PC-9 (cell line): ENCODE results near the gene SLC17A7. TPM values are rescaled to one million over a fixed set of nuclear protein-coding genes. Genes with fewer than 3 reads are reported as not detected.

Source experiments
- BruUV-seq: library from RNA; stranded (reverse); fragments of 400-500 nt; replicated peaks from 2 replicates; lab custom pipeline; 2021; lab: Mats Ljungman, UMichigan
- CTCF ChIA-PET: fragments of 300-600 bp; sonication (Branson Sonifier 250); formaldehyde crosslinking; loops from one replicate; lab custom pipeline; 2022; ENCODE audit warnings: antibody characterized with exemption; lab: Charles Lee
- POLR2A ChIA-PET: fragments of 300-600 bp; sonication (Branson Sonifier 250); formaldehyde crosslinking; loops from one replicate; lab custom pipeline; 2022; ENCODE audit warnings: antibody characterized with exemption; ENCODE audit not compliant: unreplicated experiment; lab: Charles Lee
- DNase-seq, 2 experiments: peaks; one replicate each; pipeline versions ENCODE4 v3.0.0 to v3.0.0-alpha.2; 2015 to 2022; ENCODE audit warnings: mixed read lengths in 1 of 2
- H2AFZ ChIP-seq: fragments of 200-600 bp; sonication (generic); 2 replicates; pipeline ENCODE4 v1.8.1; 2017; ENCODE audit warnings: antibody characterized with exemption
- H3F3A ChIP-seq: fragments of 200-600 bp; sonication (generic); 2 replicates; pipeline ENCODE4 v1.8.1; 2017; ENCODE audit warnings: antibody characterized with exemption, mild to moderate bottlenecking, low read depth; ENCODE audit not compliant: insufficient read depth
- H3K27ac ChIP-seq: fragments of 200-600 bp; sonication (generic); 2 replicates; pipeline ENCODE4 v1.6.1; 2016; ENCODE audit warnings: mixed run types
- H3K27me3 ChIP-seq: fragments of 200-600 bp; sonication (generic); 2 replicates; pipeline ENCODE4 v1.6.1; 2016; ENCODE audit warnings: low read depth, mixed run types; ENCODE audit not compliant: insufficient read depth
- H3K36me3 ChIP-seq: fragments of 200-600 bp; sonication (generic); 2 replicates; pipeline ENCODE4 v1.6.1; 2016; ENCODE audit warnings: low read depth, mixed run types
- H3K4me1 ChIP-seq: fragments of 200-600 bp; sonication (generic); replicated peaks from 2 replicates; pipeline ENCODE4 v1.6.1; 2016; ENCODE audit warnings: mixed run types; ENCODE audit not compliant: insufficient read depth
- H3K4me2 ChIP-seq: fragments of 200-600 bp; sonication (generic); 2 replicates; pipeline ENCODE4 v1.6.1; 2017; ENCODE audit warnings: mixed run types
- H3K4me3 ChIP-seq: fragments of 200-600 bp; sonication (generic); 2 replicates; pipeline ENCODE4 v1.6.1; 2016; ENCODE audit warnings: mixed run types
- H3K79me2 ChIP-seq: fragments of 200-600 bp; sonication (generic); 2 replicates; pipeline ENCODE4 v1.6.1; 2017; ENCODE audit warnings: low read depth, mixed run types
- H3K9me2 ChIP-seq: fragments of 200-600 bp; sonication (generic); 2 replicates; pipeline ENCODE4 v1.8.1; 2017; ENCODE audit warnings: mild to moderate bottlenecking; ENCODE audit not compliant: insufficient read depth
- H3K9me3 ChIP-seq: fragments of 200-600 bp; sonication (generic); 2 replicates; pipeline ENCODE4 v1.8.1; 2016; ENCODE audit warnings: low read depth; ENCODE audit not compliant: insufficient read depth
- H4K20me1 ChIP-seq: fragments of 200-600 bp; sonication (generic); 2 replicates; pipeline ENCODE4 v1.8.1; 2017; ENCODE audit not compliant: insufficient read depth
- CTCF ChIP-seq: fragments of 200-600 bp; sonication (generic); conservative IDR thresholded peaks from 2 replicates; pipeline ENCODE4 v1.6.1; 2017; ENCODE audit warnings: mixed run types, antibody characterized with exemption, mild to moderate bottlenecking, moderate library complexity
- EZH2 ChIP-seq: fragments of 200-600 bp; sonication (generic); IDR thresholded peaks from 2 replicates; pipeline ENCODE4 v1.8.0; 2017; ENCODE audit warnings: antibody characterized with exemption, low read depth
- intact Hi-C: fragments of 100-400 bp; cut with micrococcal nuclease; formaldehyde crosslinking; loops from one replicate; pipeline ENCODE4 v1.10.0; 2022; ENCODE audit not compliant: unreplicated experiment
- total RNA-seq: library from RNA; stranded (reverse); gene quantifications from 2 replicates; pipeline ENCODE4 v1.2.3, GENCODE V29; 2021

SLC17A7 gene
- total RNA-seq, 1 experiment from 2014 or later = 0.68 TPM

- H3K27me3 ChIP-seq = peaks cover 90% of the 10 kb centered on the region
- DNase-seq = no peak
- no peak overlapping the region for H3K4me2 ChIP-seq
- no peaks in the 10 kb centered on the region for H3F3A ChIP-seq
- H2AFZ ChIP-seq = no peak overlapping the region
- BruUV-seq = no TSS peak
- no peaks in the 10 kb centered on the region for H3K36me3 ChIP-seq
- POLR2A ChIA-PET = no interaction called here
- no peak overlapping the region for H3K4me3 ChIP-seq
- intact Hi-C loops = no loop called here
- CTCF ChIA-PET = no interaction called here
- TF ChIP-seq EZH2 (no peak), CTCF (no peak)
- H4K20me1 ChIP-seq = no peaks in the 10 kb centered on the region
- H3K27ac ChIP-seq = no peak overlapping the region
- no peaks in the 10 kb centered on the region for H3K4me1 ChIP-seq
- H3K9me2 ChIP-seq = no peaks in the 10 kb centered on the region
- H3K9me3 ChIP-seq = no peaks in the 10 kb centered on the region
- no peaks in the 10 kb centered on the region for H3K79me2 ChIP-seq
Measured at GRCh38 chr19:49418511-49418910, 22.8 kb downstream of the SLC17A7 start.

GRCh38 chr19:49417088-49417487 lies 24.2 kb downstream of the SLC17A7 start:
- TF ChIP-seq EZH2 (no peak), CTCF (no peak)
- no peak overlapping the region for H3K4me2 ChIP-seq
- H4K20me1 ChIP-seq = no peaks in the 10 kb centered on the region
- no peak overlapping the region for H3K4me3 ChIP-seq
- no peaks in the 10 kb centered on the region for H3K9me2 ChIP-seq
- DNase-seq = no peak
- H3K4me1 ChIP-seq = no peaks in the 10 kb centered on the region
- H3K9me3 ChIP-seq = no peaks in the 10 kb centered on the region
- no peak overlapping the region for H3K27ac ChIP-seq
- H3K36me3 ChIP-seq = no peaks in the 10 kb centered on the region
- H3K27me3 ChIP-seq = peaks cover 76% of the 10 kb centered on the region
- ChIA-PET POLR2A (no interaction called here), CTCF (interaction anchor here (0.6 kb wide), 1 partner anchor 278 kb away, joined by 6 read pairs; no protein-coding TSS in a partner anchor)
- no TSS peak for BruUV-seq
- H3F3A ChIP-seq = no peaks in the 10 kb centered on the region
- intact Hi-C loops = no loop called here
- H2AFZ ChIP-seq = no peak overlapping the region
- H3K79me2 ChIP-seq = no peaks in the 10 kb centered on the region

GRCh38 chr19:49415810-49416200 lies 25.5 kb downstream of the SLC17A7 start:
- Histone ChIP-seq H4K20me1 (no peaks in the 10 kb centered on the region), H3K27ac (no peak overlapping the region), H3K36me3 (no peaks in the 10 kb centered on the region), H3K79me2 (no peaks in the 10 kb centered on the region), H3K27me3 (peaks cover 65% of the 10 kb centered on the region), H3K4me3 (no peak overlapping the region), H3F3A (no peaks in the 10 kb centered on the region), H3K4me2 (no peak overlapping the region), H2AFZ (no peak overlapping the region), H3K4me1 (no peaks in the 10 kb centered on the region), H3K9me2 (no peaks in the 10 kb centered on the region), H3K9me3 (no peaks in the 10 kb centered on the region)
- DNase-seq = no peak
- ChIA-PET CTCF (no interaction called here), POLR2A (no interaction called here)
- intact Hi-C loops = no loop called here
- no TSS peak for BruUV-seq
- TF ChIP-seq EZH2 (no peak), CTCF (no peak)
